Right lobe of liver (tissue), 6 donors: ENCODE data around the gene GNAL. TPM values are rescaled to one million over a fixed set of nuclear protein-coding genes. Genes with fewer than 3 reads are reported as not detected.

Source experiments
- ATAC-seq, 4 donors: fragments of 200-7000 bp; cut with Tn5 transposase; one replicate each; pipeline ENCODE4 v1.9.1; 2020; ENCODE audit warnings: mild to moderate bottlenecking in 4 of 4, moderate library complexity in 4 of 4
- DNase-seq, 3 donors: peaks; one replicate each; pipeline ENCODE4 v3.0.0-alpha.2; 2020
- H3K27ac ChIP-seq, 3 donors: fragments of 200-600 bp; one replicate each; pipeline ENCODE4 v1.8.0; 2022
- H3K27me3 ChIP-seq, 2 donors: fragments of 200-600 bp; one replicate each; pipeline ENCODE4 v1.8.0; 2022
- H3K36me3 ChIP-seq, 4 donors: fragments of 200-600 bp; sonication (generic) in 1 of 4; one replicate each; pipeline versions ENCODE4 v1.5.1 to v1.8.0; 2017 to 2022; ENCODE audit warnings: control low read depth in 1 of 4
- H3K4me1 ChIP-seq, 4 donors: fragments of 200-600 bp; sonication (generic) in 1 of 4; one replicate each; pipeline versions ENCODE4 v1.5.1 to v1.8.0; 2017 to 2022; ENCODE audit warnings: control low read depth in 1 of 4
- H3K4me3 ChIP-seq, 3 donors: fragments of 200-600 bp; one replicate each; pipeline ENCODE4 v1.8.0; 2022
- H3K9me3 ChIP-seq, 4 donors: fragments of 200-600 bp; sonication (generic) in 1 of 4; one replicate each; pipeline versions ENCODE4 v1.5.1 to v1.8.0; 2017 to 2022; ENCODE audit warnings: control low read depth in 1 of 4
- POLR2A ChIP-seq: fragments of 450-650 bp; IDR thresholded peaks from one replicate; pipeline ENCODE4 v1.6.1; 2017; ENCODE audit warnings: antibody characterized with exemption, mild to moderate bottlenecking
- WGBS: methylation state at CpG from one replicate; pipeline ENCODE4 v1.1.6; 2018; ENCODE audit warnings: low coverage, low lambda C conversion rate; ENCODE audit not compliant: insufficient coverage; ENCODE audit errors: missing lambda C conversion rate; 5-methylcytosine and 5-hydroxymethylcytosine counted together
- intact Hi-C, 2 donors: fragments of 100-400 bp; cut with DNase I; formaldehyde crosslinking; loops; one replicate each; pipeline versions ENCODE4 v1.11.2 to v1.14.1; 2022
- total RNA-seq, 6 experiments: library from RNA; depleted of rRNA in 2 of 6; stranded (reverse); fragments of >200 nt in 2 of 6; fragmentation: NEBNext Ultra II Directional in 3 of 6; extraction: Animal tissue kit (Norgen Biotek cat#: 25700) in 3 of 6; gene quantifications; one replicate each; pipeline versions ENCODE4 v1.1.0 to v1.2.4, GENCODE V29; 2016 to 2023
- TF ChIP-seq, protein P1 (sequence below), 4 donors: fragments of 200-600 bp in 3 of 4; fragments of 450-650 bp in 1 of 4; IDR thresholded peaks; one replicate each; pipeline versions ENCODE4 v1.5.1 to v1.8.0; 2016 to 2022; ENCODE audit warnings: antibody characterized with exemption in 4 of 4, mild to moderate bottlenecking in 2 of 4
- donor health status: DM: no; HTN: yes; CAD: no.
- donor health status: DM: no; HTN: no; CAD: no.
- donor health status: DM: no; HTN: no; CAD: no.
- donor health status: DM: no; HTN: yes; CAD: no.
- donor health status: DM: no; HTN: yes; CAD: no.

The GNAL gene
- total RNA-seq, 6 experiments from 2014 or later = 0.19 to 1.9 (median 1.2) TPM

DNA sequence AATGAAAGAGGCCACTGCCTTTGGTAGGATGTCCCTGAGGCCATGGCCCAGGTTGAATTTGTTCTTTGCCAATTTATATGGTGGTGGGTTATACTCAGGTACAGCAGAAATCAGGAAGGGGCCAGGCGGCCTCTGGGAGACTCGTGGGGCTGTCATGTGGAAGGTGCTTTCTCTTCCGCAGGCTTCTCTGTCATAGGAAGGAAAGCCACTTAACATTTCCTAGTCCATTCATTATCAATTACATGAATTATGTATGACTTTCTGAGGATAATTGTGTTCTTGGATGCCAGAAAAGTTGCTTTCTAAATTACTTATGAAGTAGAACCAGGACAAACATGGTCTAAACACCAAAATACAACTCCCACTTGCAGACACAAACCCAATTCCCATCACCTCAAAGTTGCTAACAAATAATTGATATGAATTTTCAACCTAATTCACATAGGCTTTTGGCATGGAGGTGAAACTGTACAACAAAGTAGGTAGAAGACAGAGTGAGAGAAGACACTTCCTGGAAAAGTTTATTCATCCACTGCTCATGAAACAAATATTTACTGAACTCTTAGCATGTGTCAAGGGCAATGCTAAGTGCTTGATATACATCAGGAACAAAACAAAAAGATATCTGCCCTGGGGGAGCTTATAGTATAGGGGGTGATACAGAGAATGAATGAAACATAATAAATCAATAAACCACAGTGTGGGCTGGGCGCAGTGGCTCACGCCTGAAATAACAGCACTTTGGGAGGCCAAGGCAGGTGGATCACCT, 111.7 kb downstream of the GNAL start:
- intact Hi-C loops = no loop called here
- H3K27ac ChIP-seq = no peak overlapping the region
- no peaks in the 10 kb centered on the region for H3K4me1 ChIP-seq
- WGBS = 78% methylated on average over 5 of the region's 5 CpGs
- no peak overlapping the region for H3K4me3 ChIP-seq
- DNase-seq (no peak), ATAC-seq (no peak)
- TF ChIP-seq POLR2A = no peak
- TF ChIP-seq, protein P1, sequence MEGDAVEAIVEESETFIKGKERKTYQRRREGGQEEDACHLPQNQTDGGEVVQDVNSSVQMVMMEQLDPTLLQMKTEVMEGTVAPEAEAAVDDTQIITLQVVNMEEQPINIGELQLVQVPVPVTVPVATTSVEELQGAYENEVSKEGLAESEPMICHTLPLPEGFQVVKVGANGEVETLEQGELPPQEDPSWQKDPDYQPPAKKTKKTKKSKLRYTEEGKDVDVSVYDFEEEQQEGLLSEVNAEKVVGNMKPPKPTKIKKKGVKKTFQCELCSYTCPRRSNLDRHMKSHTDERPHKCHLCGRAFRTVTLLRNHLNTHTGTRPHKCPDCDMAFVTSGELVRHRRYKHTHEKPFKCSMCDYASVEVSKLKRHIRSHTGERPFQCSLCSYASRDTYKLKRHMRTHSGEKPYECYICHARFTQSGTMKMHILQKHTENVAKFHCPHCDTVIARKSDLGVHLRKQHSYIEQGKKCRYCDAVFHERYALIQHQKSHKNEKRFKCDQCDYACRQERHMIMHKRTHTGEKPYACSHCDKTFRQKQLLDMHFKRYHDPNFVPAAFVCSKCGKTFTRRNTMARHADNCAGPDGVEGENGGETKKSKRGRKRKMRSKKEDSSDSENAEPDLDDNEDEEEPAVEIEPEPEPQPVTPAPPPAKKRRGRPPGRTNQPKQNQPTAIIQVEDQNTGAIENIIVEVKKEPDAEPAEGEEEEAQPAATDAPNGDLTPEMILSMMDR (IDR thresholded peaks at IDR 0.05) = no peak
- H3K27me3 ChIP-seq = no peaks in the 10 kb centered on the region
- no peaks in the 10 kb centered on the region for H3K36me3 ChIP-seq
- no peaks in the 10 kb centered on the region for H3K9me3 ChIP-seq

DNA sequence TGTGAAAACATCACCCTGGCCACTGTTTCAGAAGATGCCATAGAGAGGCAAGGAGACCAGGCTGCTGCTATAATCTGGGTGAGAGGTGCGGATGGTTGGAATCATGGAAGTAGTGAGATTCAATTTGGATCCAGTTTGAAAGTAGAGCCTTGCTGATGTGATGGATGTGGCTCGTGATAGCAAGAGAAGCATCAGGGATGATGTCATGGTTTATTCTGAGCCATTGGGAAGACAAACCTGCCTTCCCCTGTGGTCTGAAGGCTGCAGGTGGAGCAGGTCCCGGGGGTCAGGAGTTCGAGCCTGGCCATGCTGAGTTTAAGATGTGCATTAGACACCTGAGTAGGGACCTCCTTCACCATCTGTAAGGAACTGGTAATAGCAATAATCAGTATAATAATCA, 112.5 kb downstream of the GNAL start:
- Histone ChIP-seq H3K4me3 (no peak overlapping the region), H3K36me3 (no peaks in the 10 kb centered on the region), H3K9me3 (no peaks in the 10 kb centered on the region), H3K27me3 (no peaks in the 10 kb centered on the region), H3K4me1 (no peaks in the 10 kb centered on the region), H3K27ac (no peak overlapping the region)
- TF ChIP-seq, protein P1 (IDR thresholded peaks at IDR 0.05) = no peak
- no peak for TF ChIP-seq POLR2A
- DNase-seq = no peak
- intact Hi-C loops = no loop called here
- WGBS = 38% methylated on average over 3 of the region's 4 CpGs
- no peak for ATAC-seq

DNA sequence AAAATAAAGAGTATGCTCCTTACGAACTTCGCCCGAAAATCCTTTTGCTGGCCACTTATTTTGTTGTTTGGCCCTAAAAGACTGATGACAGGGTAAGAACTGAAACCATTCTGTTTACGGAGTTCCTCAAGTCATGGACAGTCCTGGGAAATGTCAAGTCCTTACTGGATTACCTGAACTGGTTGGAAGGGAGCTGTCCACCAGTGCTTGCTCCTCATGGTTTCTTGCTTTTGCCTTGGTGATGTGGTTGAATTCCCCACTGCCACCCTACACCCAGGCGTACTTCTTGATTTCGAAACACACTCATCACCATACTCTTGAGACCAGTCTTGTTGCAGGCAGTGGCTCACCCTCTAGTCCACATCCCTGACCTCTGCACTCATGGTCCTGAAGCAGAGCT, 113.1 kb downstream of the GNAL start:
- no peak overlapping the region for H3K27ac ChIP-seq
- 82% methylated on average over 6 of the region's 6 CpGs for WGBS
- TF ChIP-seq, protein P1 (IDR thresholded peaks at IDR 0.05) = no peak
- TF ChIP-seq POLR2A = no peak
- intact Hi-C loops = no loop called here
- ATAC-seq (no peak), DNase-seq (no peak)
- no peaks in the 10 kb centered on the region for H3K4me1 ChIP-seq
- H3K27me3 ChIP-seq = no peaks in the 10 kb centered on the region
- no peaks in the 10 kb centered on the region for H3K36me3 ChIP-seq
- no peaks in the 10 kb centered on the region for H3K9me3 ChIP-seq
- H3K4me3 ChIP-seq = no peak overlapping the region

DNA sequence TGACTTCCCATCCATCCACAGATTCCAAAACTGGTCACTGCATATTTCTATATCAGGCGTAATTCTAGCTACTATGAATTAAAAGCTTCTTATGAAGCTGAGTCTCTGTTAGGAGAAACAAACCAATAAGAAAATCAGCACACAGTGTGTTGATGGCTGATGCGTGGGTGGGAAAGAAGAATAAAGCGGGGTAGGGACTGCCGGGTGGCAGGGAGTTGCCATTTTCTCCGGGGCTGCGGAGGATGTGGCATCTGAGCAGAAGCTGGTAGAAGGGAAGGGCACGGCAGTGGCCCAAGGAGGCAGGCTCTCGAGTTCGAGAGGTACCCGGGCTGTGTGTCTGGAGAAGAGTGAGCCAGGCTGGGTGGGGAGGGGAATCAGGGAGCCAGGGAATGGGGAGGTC, 113.5 kb downstream of the GNAL start:
- DNase-seq (no peak), ATAC-seq (no peak)
- H3K4me1 ChIP-seq = no peaks in the 10 kb centered on the region
- intact Hi-C loops = no loop called here
- TF ChIP-seq, protein P1 (IDR thresholded peaks at IDR 0.05) = no peak
- TF ChIP-seq POLR2A = no peak
- H3K27me3 ChIP-seq = no peaks in the 10 kb centered on the region
- no peaks in the 10 kb centered on the region for H3K9me3 ChIP-seq
- 70% methylated on average over 10 of the region's 10 CpGs for WGBS
- H3K36me3 ChIP-seq = no peaks in the 10 kb centered on the region
- no peak overlapping the region for H3K4me3 ChIP-seq
- H3K27ac ChIP-seq = no peak overlapping the region
